ENCODE data around the gene HNRNPUL1. TPM values are rescaled to one million over a fixed set of nuclear protein-coding genes. Genes with fewer than 3 reads are reported as not detected.
"Not testable (repeated sequence)": the region's sequence is repeated elsewhere in the genome, so short reads cannot be mapped to it uniquely, and the experiment has no call there.

The HNRNPUL1 gene
- total and polyA plus RNA-seq, 11 donors = 64.2 to 138 (median 114) TPM

- Histone ChIP-seq H3K9me3 (no peaks in the 10 kb centered on the region), H3K4me1 (peaks cover 0 to 46% (median 5%) of the 10 kb centered on the region in 12 donors), H3K27ac (peak overlapping the region in 3 of 12 donors; percentile 43 to 88 (median 47)), H3K4me3 (no peak overlapping the region), H3K27me3 (no peaks in the 10 kb centered on the region), H3K36me3 (peaks cover 0 to 89% (median 38%) of the 10 kb centered on the region in 9 donors)
- intact Hi-C loops (cut with DNase I) = loop anchor here in 1 of 10 donors (2.0 kb wide), 1 partner anchor 13 kb away; no protein-coding TSS in a partner anchor
- ATAC-seq (no peak), DNase-seq (no peak)
- WGBS, 4 donors = 95 to 99% (median 95%) methylated on average over 10 of the region's 10 CpGs
- no peak for TF ChIP-seq POLR2A (IDR thresholded peaks at IDR 0.05)
- TF ChIP-seq CTCF (IDR thresholded peaks at IDR 0.05) = no peak
These were observed 71.3 kb downstream of the HNRNPUL1 start for GRCh38 chr19:41335467-41335866.

DNA sequence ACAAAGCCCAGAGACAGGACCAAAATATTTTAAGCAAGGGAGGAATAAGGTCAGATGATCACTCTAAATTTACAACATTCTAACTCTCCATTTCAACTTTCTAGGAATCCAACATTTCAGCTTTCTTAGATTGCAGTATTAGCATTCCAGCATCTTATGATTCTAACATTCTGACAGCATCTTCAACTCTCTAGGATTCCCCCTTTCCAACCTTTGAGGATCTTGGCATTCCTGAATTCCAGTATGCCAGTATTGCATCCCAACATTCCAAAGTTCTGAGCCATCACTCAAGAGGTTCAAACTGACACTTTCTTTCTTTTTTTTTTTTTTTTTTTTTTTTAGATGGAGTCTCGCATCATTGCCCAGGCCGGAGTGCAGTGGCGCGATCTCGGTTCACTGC lies 75.8 kb downstream of the HNRNPUL1 start:
- ATAC-seq (no peak), DNase-seq (no peak)
- H3K4me1 ChIP-seq = peaks cover 0 to 35% (median 5%) of the 10 kb centered on the region in 12 donors
- no peaks in the 10 kb centered on the region for H3K27me3 ChIP-seq
- H3K9me3 ChIP-seq = no peaks in the 10 kb centered on the region
- intact Hi-C loops (cut with DNase I) = no loop called here
- H3K27ac ChIP-seq = no peak overlapping the region
- no peak overlapping the region for H3K4me3 ChIP-seq
- TF ChIP-seq POLR2A (IDR thresholded peaks at IDR 0.05) (no peak), CTCF (IDR thresholded peaks at IDR 0.05) (no peak)
- H3K36me3 ChIP-seq = peaks cover 0 to 96% (median 55%) of the 10 kb centered on the region in 9 donors
- 96 to 98% (median 97%) methylated on average over 5 of the region's 5 CpGs for WGBS, 4 donors

DNA sequence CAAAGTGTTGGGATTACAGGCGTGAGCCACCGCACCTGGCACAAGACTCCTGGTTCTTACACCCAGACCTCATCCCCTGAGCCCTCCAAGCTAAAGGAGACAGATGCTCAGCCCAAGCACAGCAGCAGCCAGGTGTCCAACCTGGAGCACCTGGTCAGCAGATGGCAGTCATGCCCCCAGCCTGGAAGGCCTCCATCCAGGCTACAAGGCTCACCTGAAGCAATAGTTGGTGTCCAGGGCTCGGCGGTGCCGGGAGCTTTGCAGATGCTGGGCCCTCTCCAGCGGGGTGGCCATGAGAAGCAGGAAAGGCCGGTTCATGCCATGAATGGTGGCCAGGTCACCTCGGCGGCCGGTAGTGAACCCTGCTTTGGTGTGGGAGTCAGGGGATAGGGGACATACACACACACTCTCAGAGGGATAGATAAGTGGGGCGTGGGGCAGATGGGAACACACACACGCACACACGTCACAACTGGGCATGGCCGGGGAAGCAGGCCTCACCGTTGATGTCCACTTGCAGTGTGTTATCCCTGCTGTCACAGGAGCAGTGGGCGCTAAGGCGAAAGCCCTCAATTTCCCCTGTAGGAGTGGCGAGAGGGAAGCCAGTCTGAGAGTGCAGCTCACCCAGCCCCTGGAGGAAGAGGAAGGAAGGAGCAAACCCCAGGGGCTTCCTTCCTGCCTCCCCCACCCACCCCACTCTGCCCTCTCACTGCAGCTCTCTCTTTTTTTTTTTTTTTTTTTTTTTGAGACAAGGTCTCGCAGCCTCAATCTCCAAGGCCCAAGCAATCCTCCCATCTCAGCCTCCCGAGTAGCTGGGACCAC lies 77.7 kb downstream of the HNRNPUL1 start:
- Histone ChIP-seq H3K36me3 (peaks cover 0 to 99% (median 68%) of the 10 kb centered on the region in 9 donors), H3K4me3 (no peak overlapping the region), H3K27ac (peak overlapping the region in 1 of 12 donors; percentile 35), H3K4me1 (peaks cover 0 to 26% (median 0%) of the 10 kb centered on the region in 12 donors), H3K27me3 (no peaks in the 10 kb centered on the region), H3K9me3 (no peaks in the 10 kb centered on the region)
- ATAC-seq (peak in 2 of 4 donors; percentile 52 to 68), DNase-seq (no peak)
- no peak for TF ChIP-seq CTCF (IDR thresholded peaks at IDR 0.05)
- no peak for TF ChIP-seq POLR2A (IDR thresholded peaks at IDR 0.05)
- intact Hi-C loops (cut with DNase I) = no loop called here
- WGBS, 4 donors = 89 to 94% (median 92%) methylated on average over 20 of the region's 20 CpGs

- 90 to 100% (median 98%) methylated on average over 2 of the region's 2 CpGs for WGBS, 4 donors
- Histone ChIP-seq H3K4me3 (no peak overlapping the region), H3K27me3 (no peaks in the 10 kb centered on the region), H3K9me3 (no peaks in the 10 kb centered on the region), H3K27ac (no peak overlapping the region), H3K36me3 (peaks cover 0 to 93% (median 61%) of the 10 kb centered on the region in 9 donors), H3K4me1 (peaks cover 0 to 27% (median 3%) of the 10 kb centered on the region in 12 donors)
- TF ChIP-seq CTCF (IDR thresholded peaks at IDR 0.05) = no peak
- no peak for TF ChIP-seq POLR2A (IDR thresholded peaks at IDR 0.05)
- DNase-seq (no peak), ATAC-seq (no peak)
- intact Hi-C loops (cut with DNase I) = no loop called here
These were observed 80.0 kb downstream of the HNRNPUL1 start for GRCh38 chr19:41344162-41344561.

GRCh38 chr19:41346916-41347315 lies 82.7 kb downstream of the HNRNPUL1 start:
- DNase-seq; H3K9me3 ChIP-seq; H3K27ac ChIP-seq; ATAC-seq; H3K4me3 ChIP-seq; intact Hi-C loops (cut with DNase I); H3K27me3 ChIP-seq: not testable (repeated sequence)
- peaks cover 0 to 43% (median 19%) of the 10 kb centered on the region in 12 donors for H3K4me1 ChIP-seq
- WGBS, 4 donors = 91 to 96% (median 94%) methylated on average over 9 of the region's 9 CpGs
- peaks cover 0 to 66% (median 39%) of the 10 kb centered on the region in 9 donors for H3K36me3 ChIP-seq
